Measurements from ENCODE around the gene NOVA1.
"Not testable (repeated sequence)": the region's sequence is repeated elsewhere in the genome, so short reads cannot be mapped to it uniquely, and the experiment has no call there.

NOVA1 gene, protein sequence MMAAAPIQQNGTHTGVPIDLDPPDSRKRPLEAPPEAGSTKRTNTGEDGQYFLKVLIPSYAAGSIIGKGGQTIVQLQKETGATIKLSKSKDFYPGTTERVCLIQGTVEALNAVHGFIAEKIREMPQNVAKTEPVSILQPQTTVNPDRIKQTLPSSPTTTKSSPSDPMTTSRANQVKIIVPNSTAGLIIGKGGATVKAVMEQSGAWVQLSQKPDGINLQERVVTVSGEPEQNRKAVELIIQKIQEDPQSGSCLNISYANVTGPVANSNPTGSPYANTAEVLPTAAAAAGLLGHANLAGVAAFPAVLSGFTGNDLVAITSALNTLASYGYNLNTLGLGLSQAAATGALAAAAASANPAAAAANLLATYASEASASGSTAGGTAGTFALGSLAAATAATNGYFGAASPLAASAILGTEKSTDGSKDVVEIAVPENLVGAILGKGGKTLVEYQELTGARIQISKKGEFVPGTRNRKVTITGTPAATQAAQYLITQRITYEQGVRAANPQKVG

GRCh38 chr14:26597589-26598080 is at the start of gene NOVA1:
NOVA1 (minus strand) TSS chr14:26598033; CDS start chr14:26597436, 597 bp downstream.
- no peaks in the 10 kb centered on the region for H3K36me3 ChIP-seq (ENCODE audit: insufficient read depth, low read length)
- H3K4me1 ChIP-seq (ENCODE audit: insufficient read depth, low read length) = no peaks in the 10 kb centered on the region
- H3K9ac ChIP-seq (ENCODE audit: low read depth, low read length) = peak within 1 kb of the TSS; percentile 85
- no peaks in the 10 kb centered on the region for H3K9me3 ChIP-seq (ENCODE audit: control insufficient read depth, insufficient read depth, low read length)

DNA sequence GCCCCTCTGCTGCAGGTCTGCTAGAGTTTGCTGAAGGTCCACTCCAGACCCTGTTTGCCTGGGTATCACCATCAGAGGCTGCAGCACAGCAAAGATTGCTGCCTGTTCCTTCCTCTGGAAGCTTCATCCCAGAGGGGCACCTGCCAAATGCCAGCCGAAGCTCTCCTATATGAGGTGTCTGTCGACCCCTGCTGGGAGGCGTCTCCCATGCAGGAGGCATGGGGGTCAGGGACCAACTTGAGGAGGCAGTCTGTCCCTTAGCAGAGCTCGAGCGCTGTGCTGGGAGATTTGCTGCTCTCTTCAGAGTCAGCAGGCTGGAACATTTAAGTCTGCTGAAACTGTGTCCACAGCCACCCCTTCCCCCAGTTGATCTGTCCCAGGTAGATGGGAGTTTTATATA is 47.2 kb upstream of the NOVA1 start:
- not testable (repeated sequence) for H3K36me3 ChIP-seq (ENCODE audit: insufficient read depth, low read length); H3K4me1 ChIP-seq (ENCODE audit: insufficient read depth, low read length); H3K9ac ChIP-seq (ENCODE audit: low read depth, low read length); H3K9me3 ChIP-seq (ENCODE audit: control insufficient read depth, insufficient read depth, low read length)

DNA sequence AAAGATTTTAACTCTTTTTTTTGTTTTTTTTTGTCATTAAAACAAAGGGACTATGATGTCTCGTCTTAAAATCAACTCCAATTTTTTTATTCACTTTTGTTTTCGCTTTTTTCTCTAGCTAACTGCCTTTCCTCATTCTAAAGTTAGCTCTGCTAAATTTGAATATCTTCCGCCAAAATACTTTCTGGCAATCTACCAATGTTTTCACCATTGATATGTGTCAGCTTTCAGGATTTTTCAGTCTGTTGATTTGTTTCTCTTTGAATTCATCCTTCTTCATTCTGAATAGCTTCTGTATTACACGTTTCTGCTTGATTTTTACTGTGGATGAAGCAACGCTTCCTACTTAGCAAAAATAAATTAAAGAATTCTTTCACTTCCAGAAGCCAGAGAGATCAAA is 38.7 kb upstream of the NOVA1 start:
- Histone ChIP-seq H3K36me3 (ENCODE audit: insufficient read depth, low read length) (no peaks in the 10 kb centered on the region), H3K9me3 (ENCODE audit: control insufficient read depth, insufficient read depth, low read length) (no peaks in the 10 kb centered on the region), H3K4me1 (ENCODE audit: insufficient read depth, low read length) (no peaks in the 10 kb centered on the region), H3K9ac (ENCODE audit: low read depth, low read length) (no peak overlapping the region)

- not testable (repeated sequence) for H3K36me3 ChIP-seq (ENCODE audit: insufficient read depth, low read length); H3K9me3 ChIP-seq (ENCODE audit: control insufficient read depth, insufficient read depth, low read length); H3K4me1 ChIP-seq (ENCODE audit: insufficient read depth, low read length)
- H3K9ac ChIP-seq (ENCODE audit: low read depth, low read length) = peak overlapping the region; percentile 36; the same call in 1 of the 2 replicates
Observed at GRCh38 chr14:26634946-26635345, 37.1 kb upstream of the NOVA1 start.

DNA sequence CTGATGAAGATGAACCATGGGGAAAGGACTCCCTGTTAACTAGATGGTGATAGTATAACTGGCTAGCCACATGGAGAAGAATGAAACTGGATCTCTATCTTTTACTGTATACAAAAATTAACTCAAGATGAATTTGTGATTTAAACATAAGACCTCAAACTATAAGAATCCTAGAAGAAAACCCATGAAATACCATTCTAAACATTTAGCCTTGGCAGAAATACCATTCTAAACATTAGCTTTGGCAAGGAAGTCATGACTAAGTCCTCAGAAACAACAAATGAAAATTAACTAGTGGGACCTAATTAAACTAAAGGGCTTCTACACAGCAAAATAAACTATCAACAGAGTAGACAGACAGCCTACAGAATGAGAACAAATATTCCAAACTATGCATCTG is 28.4 kb upstream of the NOVA1 start:
- Histone ChIP-seq H3K36me3 (ENCODE audit: insufficient read depth, low read length) (no peaks in the 10 kb centered on the region), H3K9ac (ENCODE audit: low read depth, low read length) (no peak overlapping the region), H3K9me3 (ENCODE audit: control insufficient read depth, insufficient read depth, low read length) (no peaks in the 10 kb centered on the region), H3K4me1 (ENCODE audit: insufficient read depth, low read length) (no peaks in the 10 kb centered on the region)

DNA sequence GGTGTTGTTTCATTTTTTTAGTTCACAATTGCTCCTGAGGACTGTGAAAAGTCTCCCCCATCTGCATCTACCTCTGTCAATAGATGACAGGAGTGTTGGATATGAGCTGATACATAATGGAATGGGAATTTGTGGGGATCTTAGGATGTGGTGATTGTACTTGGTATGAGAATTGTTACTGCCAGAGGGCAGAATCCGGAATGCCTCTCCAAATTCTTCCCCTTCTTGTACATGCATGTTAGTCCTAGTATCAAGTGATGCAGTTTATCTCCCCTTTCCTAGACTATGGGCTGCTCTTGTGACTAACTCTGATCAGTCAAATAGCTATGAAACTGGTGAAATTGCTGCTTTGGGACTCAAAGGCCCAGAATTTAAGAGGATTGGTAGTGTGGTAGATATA is 24.8 kb upstream of the NOVA1 start:
- Histone ChIP-seq H3K36me3 (ENCODE audit: insufficient read depth, low read length) (no peaks in the 10 kb centered on the region), H3K9ac (ENCODE audit: low read depth, low read length) (no peak overlapping the region), H3K4me1 (ENCODE audit: insufficient read depth, low read length) (no peaks in the 10 kb centered on the region), H3K9me3 (ENCODE audit: control insufficient read depth, insufficient read depth, low read length) (no peaks in the 10 kb centered on the region)

- Histone ChIP-seq H3K36me3 (ENCODE audit: insufficient read depth, low read length) (no peaks in the 10 kb centered on the region), H3K9me3 (ENCODE audit: control insufficient read depth, insufficient read depth, low read length) (no peaks in the 10 kb centered on the region), H3K9ac (ENCODE audit: low read depth, low read length) (no peak overlapping the region), H3K4me1 (ENCODE audit: insufficient read depth, low read length) (no peaks in the 10 kb centered on the region)
Observed at GRCh38 chr14:26621807-26622560, 24.2 kb upstream of the NOVA1 start.

- Histone ChIP-seq H3K4me1 (ENCODE audit: insufficient read depth, low read length) (no peaks in the 10 kb centered on the region), H3K36me3 (ENCODE audit: insufficient read depth, low read length) (no peaks in the 10 kb centered on the region), H3K9ac (ENCODE audit: low read depth, low read length) (no peak overlapping the region), H3K9me3 (ENCODE audit: control insufficient read depth, insufficient read depth, low read length) (no peaks in the 10 kb centered on the region; the same call in 1 of the 2 replicates)
Observed at GRCh38 chr14:26621364-26621763, 23.5 kb upstream of the NOVA1 start.

- no peaks in the 10 kb centered on the region for H3K36me3 ChIP-seq (ENCODE audit: insufficient read depth, low read length)
- no peaks in the 10 kb centered on the region; the same call in 1 of the 2 replicates for H3K9me3 ChIP-seq (ENCODE audit: control insufficient read depth, insufficient read depth, low read length)
- no peak overlapping the region for H3K9ac ChIP-seq (ENCODE audit: low read depth, low read length)
- H3K4me1 ChIP-seq (ENCODE audit: insufficient read depth, low read length) = no peaks in the 10 kb centered on the region
Observed at GRCh38 chr14:26611259-26611658, 13.4 kb upstream of the NOVA1 start.

DNA sequence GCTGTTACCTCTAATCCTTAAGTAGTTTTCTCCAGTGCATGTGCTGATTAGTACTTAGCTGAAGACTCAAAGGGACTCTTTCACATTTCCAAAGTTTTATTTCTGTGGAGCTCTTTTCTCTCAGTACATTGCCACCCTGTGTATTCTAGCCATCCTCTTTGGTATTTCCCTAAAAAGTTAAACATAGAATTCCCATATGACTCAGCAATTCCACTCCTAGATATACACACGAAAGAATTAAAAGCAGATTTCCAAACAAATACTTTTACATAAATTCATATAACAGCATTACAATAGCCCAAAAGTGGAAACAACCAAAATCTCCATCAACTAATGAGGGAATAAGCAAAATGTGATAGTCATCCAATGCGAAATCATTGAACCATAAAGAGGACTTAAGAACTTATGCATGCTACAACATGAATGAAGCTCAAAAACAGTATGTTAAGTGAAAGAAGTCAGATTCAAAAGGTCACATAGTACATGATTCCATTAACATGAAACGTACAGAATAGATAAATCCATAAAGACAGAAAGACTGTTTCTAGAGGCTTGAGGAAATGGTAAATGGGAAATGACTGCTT is 9.0 kb upstream of the NOVA1 start:
- H3K9me3 ChIP-seq (ENCODE audit: control insufficient read depth, insufficient read depth, low read length) = no peaks in the 10 kb centered on the region
- H3K4me1 ChIP-seq (ENCODE audit: insufficient read depth, low read length) = no peaks in the 10 kb centered on the region
- no peaks in the 10 kb centered on the region for H3K36me3 ChIP-seq (ENCODE audit: insufficient read depth, low read length)
- H3K9ac ChIP-seq (ENCODE audit: low read depth, low read length) = no peak overlapping the region

- Histone ChIP-seq H3K9ac (ENCODE audit: low read depth, low read length) (no peak overlapping the region), H3K9me3 (ENCODE audit: control insufficient read depth, insufficient read depth, low read length) (no peaks in the 10 kb centered on the region), H3K36me3 (ENCODE audit: insufficient read depth, low read length) (no peaks in the 10 kb centered on the region), H3K4me1 (ENCODE audit: insufficient read depth, low read length) (no peaks in the 10 kb centered on the region)
Observed at GRCh38 chr14:26605602-26606001, 7.8 kb upstream of the NOVA1 start.

GRCh38 chr14:26602902-26603301 is 5.1 kb upstream of the NOVA1 start:
- Histone ChIP-seq H3K9me3 (ENCODE audit: control insufficient read depth, insufficient read depth, low read length) (no peaks in the 10 kb centered on the region), H3K36me3 (ENCODE audit: insufficient read depth, low read length) (no peaks in the 10 kb centered on the region), H3K4me1 (ENCODE audit: insufficient read depth, low read length) (no peaks in the 10 kb centered on the region), H3K9ac (ENCODE audit: low read depth, low read length) (no peak overlapping the region)

DNA sequence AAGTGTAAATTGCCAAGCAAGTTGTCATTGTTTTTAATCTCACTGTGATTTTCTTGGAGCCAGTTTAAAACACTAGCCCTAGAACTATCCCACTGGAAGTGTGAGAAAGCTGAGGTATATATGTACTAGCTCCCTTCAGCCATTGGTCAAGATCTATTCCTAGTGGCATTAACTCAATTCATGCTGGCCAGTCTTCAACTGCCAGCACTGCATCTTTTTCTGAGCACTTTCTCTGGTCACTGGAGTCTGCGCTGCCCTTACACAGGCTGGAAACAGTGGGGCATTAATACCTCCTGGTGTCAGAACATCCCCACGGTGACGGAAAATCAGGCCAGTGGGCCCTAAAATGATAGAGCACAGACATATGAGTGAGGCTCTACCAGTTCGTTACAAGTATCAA is 4.0 kb upstream of the NOVA1 start:
- Histone ChIP-seq H3K9ac (ENCODE audit: low read depth, low read length) (no peak overlapping the region), H3K36me3 (ENCODE audit: insufficient read depth, low read length) (no peaks in the 10 kb centered on the region), H3K4me1 (ENCODE audit: insufficient read depth, low read length) (no peaks in the 10 kb centered on the region), H3K9me3 (ENCODE audit: control insufficient read depth, insufficient read depth, low read length) (no peaks in the 10 kb centered on the region)

GRCh38 chr14:26599291-26599690 is 1.5 kb upstream of the NOVA1 start:
- Histone ChIP-seq H3K9ac (ENCODE audit: low read depth, low read length) (peak overlapping the region; percentile 65; the same call in 1 of the 2 replicates), H3K36me3 (ENCODE audit: insufficient read depth, low read length) (no peaks in the 10 kb centered on the region), H3K9me3 (ENCODE audit: control insufficient read depth, insufficient read depth, low read length) (no peaks in the 10 kb centered on the region), H3K4me1 (ENCODE audit: insufficient read depth, low read length) (no peaks in the 10 kb centered on the region)

All from ES-I3 (cell line).